ENCODE measurements around the gene AURKB.

GRCh38 chr17:8186787-8187516 lies 23.4 kb downstream of the AURKB start:
- TF ChIP-seq CTCF (IDR thresholded peaks at IDR 0.05) (peak; percentile 12 to 28), EP300 (IDR thresholded peaks at IDR 0.05) (no peak)
